22Rv1 (cell line): ENCODE measurements around the gene ELF4.

Source experiments
- H3K27ac ChIP-seq: fragments of 450-650 bp; 2 replicates; pipeline ENCODE4 v1.5.1; 2017
- ZFX ChIP-seq: fragments of 450-650 bp; IDR thresholded peaks from 2 replicates; pipeline ENCODE4 v1.6.1; 2017; ENCODE audit warnings: antibody characterized with exemption, borderline replicate concordance
- TF ChIP-seq, protein P1 (sequence below): fragments of 450-650 bp; IDR thresholded peaks from 2 replicates; pipeline ENCODE4 v1.5.1; 2017; ENCODE audit warnings: mild to moderate bottlenecking

ELF4 gene

DNA sequence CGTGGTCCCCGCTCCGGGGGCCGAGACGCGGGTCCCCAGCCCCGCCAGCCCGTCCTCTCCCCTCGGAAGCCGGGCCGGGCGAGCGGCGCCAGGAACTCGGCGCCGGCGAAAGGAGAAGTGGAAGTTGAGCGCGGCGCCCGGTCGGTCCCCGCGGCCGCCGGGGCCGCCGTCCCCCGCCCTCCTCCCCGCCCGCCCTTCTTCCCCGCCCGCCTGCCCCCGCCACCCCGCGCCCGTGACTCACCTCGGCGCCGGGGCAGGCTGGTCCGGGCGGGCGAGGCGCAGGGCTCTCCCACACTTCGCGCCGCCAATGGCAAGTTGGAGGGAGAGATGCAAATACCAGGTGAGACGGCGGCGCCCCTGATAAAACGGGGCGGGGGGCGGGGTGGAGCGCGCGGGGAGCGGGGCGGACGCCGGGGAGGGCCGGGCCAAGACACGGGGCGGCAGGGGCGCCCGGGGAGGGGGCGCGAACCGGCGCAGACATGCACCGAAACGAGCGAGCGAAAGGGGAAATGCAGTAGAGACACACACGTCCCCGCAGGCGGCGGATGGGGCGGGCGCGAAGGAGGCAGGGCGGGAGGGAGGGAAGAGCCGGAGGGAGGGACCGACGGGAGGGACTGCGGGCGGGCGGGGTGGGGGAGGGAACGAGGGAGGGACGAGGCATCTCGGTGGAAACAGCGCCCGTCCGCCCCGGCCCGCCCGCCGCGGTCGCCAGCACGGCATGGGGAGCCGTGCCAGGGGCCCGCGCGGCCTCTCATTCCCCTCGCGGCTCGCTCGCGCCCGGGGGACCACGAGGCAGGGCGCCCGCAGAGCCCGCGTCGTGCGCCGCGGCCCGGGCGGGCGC, at the start of gene ELF4:
Gene ELF4, minus strand, starts transcription at position 119 of the 841 bp plus-strand sequence. CDS start 29,167 bp downstream, outside the sequence.
- H3K27ac ChIP-seq, result peak within 1 kb of the TSS; percentile 83
- TF ChIP-seq, protein P1, sequence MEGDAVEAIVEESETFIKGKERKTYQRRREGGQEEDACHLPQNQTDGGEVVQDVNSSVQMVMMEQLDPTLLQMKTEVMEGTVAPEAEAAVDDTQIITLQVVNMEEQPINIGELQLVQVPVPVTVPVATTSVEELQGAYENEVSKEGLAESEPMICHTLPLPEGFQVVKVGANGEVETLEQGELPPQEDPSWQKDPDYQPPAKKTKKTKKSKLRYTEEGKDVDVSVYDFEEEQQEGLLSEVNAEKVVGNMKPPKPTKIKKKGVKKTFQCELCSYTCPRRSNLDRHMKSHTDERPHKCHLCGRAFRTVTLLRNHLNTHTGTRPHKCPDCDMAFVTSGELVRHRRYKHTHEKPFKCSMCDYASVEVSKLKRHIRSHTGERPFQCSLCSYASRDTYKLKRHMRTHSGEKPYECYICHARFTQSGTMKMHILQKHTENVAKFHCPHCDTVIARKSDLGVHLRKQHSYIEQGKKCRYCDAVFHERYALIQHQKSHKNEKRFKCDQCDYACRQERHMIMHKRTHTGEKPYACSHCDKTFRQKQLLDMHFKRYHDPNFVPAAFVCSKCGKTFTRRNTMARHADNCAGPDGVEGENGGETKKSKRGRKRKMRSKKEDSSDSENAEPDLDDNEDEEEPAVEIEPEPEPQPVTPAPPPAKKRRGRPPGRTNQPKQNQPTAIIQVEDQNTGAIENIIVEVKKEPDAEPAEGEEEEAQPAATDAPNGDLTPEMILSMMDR, result 0 out of 2 replicates have a peak, but pooled peaks have one; percentile 4
- TF ChIP-seq ZFX, result no peak

DNA sequence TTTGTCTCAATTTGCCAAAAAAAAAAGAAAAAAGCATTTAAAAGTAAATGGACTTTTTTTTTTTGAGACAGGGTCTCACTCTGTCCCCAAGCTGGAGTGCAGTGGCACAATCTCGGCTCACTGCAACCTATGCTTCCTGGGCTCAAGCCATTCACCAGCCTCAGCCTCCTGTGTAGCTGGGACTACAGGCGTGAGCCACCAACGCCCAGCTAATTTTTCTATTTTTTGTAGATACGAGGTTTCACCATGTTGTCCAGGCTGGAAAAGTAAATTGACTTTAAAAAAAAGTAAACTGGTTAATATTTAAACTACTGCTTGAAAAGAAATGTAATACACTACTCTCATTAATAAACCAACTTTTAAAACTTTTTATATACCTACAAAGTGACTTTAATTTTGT, 49.5 kb upstream of the ELF4 start:
- H3K27ac ChIP-seq, result peak overlapping the region; percentile 48
- TF ChIP-seq, protein P1, result no peak
- TF ChIP-seq ZFX, result no peak

DNA sequence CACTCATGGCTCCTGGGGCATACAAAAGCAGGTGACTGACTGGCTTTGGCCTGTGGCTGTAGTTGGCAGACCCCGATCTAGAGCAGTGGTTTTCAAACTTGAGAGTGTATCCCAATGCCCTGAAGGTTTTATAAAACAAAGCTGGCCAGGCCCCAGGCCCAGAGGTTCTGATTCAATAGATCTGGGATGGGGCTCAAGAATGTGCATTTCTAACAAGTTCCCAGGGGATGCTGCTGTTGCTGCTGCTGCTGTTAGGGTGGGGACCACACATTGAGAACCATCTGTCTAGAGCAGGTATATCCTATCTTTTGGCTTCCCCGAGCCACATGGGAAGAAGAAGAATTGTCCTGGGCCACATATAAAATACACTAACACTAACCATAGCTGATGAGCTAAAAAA, 48.0 kb upstream of the ELF4 start:
- no peak overlapping the region for H3K27ac ChIP-seq
- no peak for TF ChIP-seq ZFX
- TF ChIP-seq, protein P1, result no peak

DNA sequence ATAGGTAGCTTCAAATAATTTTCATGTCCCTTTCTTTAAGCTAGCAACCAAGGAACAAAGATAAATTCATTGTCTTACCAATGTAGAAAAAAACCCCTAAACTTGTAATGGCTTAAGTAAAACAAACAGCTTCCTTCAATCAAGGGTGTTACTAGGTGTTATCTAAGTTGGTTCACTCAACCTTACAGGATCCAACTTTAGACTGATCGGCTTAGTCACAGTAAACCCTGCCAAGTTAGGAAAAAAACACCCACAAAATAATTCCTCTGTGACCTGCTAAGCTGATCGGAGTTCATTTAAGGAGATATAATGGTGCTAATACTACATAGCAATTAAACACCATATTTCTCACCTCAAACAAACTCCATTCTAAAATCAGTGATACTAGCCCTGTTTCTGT, 45.3 kb upstream of the ELF4 start:
- TF ChIP-seq, protein P1, result no peak
- no peak for TF ChIP-seq ZFX
- no peak overlapping the region for H3K27ac ChIP-seq

DNA sequence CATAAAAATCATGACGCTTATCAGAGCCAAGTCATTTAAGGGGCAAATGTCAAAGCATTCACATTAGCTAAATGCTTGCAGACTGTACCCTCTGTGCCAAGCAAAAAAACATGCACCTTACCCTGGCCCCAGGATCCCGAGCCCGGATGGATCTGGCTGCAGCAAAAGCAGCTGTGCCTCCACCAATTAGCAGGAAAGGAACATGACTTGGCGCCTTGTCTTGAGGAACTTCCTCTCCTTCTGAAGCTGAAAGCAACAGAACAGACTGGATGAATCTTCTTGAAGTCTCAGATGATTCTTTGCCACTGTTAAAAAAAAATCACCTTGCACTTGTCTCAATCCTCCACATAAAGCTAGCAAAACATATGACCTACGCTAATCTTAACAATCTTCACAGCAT, 37.3 kb upstream of the ELF4 start:
- TF ChIP-seq, protein P1, result no peak
- TF ChIP-seq ZFX, result no peak
- no peak overlapping the region for H3K27ac ChIP-seq

DNA sequence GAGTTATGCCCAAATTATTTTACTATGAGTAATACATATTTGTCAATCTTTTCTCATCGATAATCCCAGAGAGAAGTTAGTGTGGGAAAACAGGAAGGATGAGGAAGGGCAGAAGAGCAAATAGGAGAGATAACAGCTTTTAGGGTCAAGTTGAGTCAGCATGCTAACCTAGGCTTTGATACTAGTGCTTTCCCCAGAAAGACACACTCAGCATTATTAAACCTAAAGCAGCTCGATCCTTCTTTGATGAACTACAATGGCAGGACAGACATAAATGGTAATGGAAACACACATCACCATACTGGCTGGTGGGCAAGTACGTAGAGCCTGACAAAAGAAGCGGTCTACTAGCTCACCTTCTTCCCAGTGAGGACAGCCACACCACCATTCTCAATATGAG, 34.8 kb upstream of the ELF4 start:
- TF ChIP-seq, protein P1, result no peak
- no peak for TF ChIP-seq ZFX
- no peak overlapping the region for H3K27ac ChIP-seq

DNA sequence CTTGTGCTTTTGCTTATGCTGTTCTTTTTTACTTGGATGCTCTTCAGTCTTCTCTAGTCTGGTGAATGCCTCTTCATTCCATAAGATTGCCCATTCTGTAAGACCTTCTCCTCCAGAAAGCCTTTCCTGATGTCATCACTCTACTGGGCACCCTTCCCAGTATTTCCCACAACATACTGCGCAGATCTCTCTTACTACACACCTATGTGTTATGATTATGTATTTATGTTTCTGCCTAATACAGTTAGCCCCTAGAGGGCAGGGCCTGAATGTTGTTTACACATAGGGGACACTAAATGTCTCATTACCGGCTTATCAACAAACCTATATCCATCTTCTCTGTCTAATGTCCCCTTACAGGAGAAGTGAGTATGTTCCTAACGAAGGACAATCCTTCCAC, 34.2 kb upstream of the ELF4 start:
- H3K27ac ChIP-seq, result no peak overlapping the region
- TF ChIP-seq ZFX, result no peak
- TF ChIP-seq, protein P1, result no peak
